HG02678 (cell line): Measurements from ENCODE around the gene SLC2A6.
A peak's percentile ranks its signal among the peaks of the same experiment; 100 is the strongest.

Source experiments
- ATAC-seq: cut with Tn5 transposase; IDR thresholded peaks from one replicate; pipeline ENCODE4 v1.9.1; 2021; ENCODE audit warnings: mild to moderate bottlenecking, moderate library complexity; ENCODE audit not compliant: unreplicated experiment

The SLC2A6 gene

DNA sequence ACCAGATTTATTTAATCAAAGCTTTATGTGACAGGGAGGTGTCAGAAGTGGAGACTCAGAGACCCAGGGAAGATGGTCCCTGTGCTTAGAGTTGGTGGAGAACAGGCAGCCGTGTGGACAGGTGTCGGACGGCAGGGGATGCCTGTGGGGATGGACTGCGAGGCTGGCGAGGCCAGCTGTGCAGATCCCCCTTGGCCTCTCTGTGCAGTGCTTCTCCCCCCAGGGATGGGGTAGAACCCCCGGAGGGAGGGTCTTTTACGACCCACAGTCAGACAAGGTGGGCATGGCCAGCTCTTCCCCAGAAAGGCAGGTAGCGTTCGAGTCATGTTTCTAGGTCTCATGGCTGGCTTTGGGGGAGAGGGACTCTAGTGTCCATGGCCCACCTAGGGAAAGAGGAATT lies 4.7 kb upstream of the SLC2A6 start:
- no peak for ATAC-seq

DNA sequence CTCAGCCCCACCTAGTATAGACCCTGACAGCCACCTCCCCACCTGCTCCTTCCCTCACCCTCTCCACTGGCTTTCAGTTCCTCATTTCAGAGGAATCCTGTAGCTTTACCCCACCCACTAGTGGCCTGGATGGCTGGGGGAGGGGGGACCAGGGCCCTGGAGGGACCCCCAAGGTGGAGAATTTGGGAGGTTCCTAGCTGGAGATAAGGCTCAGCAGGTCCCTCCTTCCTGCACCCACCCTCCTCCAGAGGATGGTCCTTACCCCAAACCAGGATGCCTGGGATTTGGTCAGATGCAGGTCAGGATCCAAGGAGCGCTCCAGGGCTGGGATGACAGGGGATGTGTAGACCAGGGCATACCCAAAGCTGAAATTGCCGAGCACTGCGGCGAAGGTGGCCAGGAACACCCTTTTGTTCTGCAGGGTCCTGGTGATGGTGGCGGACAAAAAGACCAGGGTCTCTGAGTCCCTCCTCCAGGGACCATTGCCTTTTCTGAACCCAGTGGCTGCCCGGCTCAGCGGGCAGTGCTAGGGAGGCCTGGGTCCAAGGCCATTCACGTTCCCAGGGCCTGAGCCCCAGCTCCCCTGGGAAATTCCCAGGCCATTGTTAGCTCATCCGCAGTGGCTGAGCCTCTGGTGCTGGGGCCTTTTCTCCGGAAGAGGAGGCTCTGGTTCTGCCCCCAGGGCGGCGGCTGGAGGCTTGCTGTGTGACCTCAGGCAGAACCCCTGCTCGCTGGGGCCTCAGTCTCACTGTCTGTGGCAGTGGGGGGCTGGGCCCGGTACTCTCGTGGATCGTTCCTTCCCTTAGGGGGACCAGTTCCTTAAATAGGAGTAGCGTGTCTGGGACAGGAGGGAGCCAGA lies 678 bp downstream of the SLC2A6 start:
- ATAC-seq, result peak; percentile 35

DNA sequence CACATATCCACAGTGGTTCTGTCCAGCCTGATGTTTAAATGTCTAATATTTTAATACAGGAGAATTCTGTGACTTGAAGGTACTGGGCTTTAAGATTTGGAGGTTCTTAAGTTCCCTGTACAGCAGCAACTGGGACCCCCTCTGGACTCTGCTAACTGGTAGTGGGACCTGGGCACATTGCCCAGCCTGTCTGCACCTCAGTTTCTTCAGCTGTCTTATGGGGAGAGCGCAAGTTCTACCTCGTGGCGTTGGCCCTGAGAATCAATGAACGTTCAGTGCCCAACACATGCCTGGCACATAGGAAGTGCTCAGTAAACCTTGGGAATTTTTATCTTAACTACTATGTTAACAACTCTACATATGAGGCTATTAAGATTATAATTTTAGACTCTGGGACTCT lies 1.4 kb downstream of the SLC2A6 start:
- ATAC-seq, result no peak

DNA sequence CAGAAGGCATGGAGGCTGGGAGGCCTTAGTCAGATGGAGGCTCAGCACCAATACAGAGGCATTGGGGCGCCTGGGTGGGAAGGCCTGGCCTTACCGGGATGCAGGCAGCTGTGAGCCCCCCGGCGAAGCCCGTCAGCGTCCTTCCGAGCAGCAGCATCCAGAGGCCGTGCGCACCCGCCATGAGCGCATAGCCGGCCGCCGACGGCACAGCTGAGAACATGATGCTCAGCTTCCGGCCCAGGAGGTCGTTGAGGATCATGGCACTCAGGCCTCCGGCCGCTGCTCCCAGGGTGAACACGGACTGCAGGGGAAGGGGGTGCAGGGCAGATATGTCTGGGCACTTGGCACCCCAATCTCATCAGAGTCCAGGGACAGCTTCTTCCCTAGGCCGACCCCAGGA lies 2.0 kb downstream of the SLC2A6 start:
- ATAC-seq, result no peak

DNA sequence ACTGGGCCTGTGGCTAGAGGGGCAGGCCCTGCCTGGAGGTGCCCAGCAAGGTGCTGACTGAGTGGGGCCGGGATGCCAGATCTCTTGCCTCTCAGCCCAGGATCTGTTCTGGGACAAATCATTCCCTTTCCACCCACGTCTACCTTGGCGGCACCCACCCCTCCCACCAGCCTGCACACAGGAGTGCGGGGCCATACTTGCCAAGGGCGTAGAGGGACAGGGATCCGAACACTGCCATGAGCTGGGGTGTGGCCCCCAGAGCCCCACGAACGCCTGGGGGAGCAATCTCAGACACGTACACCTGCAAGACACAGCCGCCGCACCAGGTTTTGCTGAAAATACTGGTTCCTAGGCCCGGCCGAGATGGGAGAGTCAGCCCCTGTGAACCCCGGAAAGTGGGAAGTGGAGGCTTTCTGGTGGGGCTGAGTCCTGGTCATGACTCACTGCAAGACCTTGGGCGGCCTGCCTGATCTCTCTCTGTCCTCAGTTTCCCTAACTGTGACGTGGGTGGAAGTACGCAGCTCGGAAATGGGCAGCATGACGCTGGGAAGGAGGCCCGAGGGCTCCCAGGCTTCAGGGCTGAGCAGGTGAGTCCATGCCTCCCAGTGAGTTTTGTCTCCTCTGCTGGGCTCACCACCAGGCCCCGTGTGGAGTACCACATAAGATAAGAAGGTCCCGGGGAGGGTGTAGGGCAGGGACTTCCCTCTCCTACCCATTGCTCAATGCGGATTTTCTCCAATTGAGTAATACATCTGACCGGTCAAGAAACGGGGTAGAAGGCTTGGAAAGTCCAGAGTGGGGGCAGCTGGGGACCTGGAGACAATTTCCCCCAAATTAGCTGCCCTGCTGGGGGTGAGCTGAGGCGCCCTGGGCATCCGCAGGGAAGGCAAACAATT lies 2.6 kb downstream of the SLC2A6 start:
- ATAC-seq, result no peak

DNA sequence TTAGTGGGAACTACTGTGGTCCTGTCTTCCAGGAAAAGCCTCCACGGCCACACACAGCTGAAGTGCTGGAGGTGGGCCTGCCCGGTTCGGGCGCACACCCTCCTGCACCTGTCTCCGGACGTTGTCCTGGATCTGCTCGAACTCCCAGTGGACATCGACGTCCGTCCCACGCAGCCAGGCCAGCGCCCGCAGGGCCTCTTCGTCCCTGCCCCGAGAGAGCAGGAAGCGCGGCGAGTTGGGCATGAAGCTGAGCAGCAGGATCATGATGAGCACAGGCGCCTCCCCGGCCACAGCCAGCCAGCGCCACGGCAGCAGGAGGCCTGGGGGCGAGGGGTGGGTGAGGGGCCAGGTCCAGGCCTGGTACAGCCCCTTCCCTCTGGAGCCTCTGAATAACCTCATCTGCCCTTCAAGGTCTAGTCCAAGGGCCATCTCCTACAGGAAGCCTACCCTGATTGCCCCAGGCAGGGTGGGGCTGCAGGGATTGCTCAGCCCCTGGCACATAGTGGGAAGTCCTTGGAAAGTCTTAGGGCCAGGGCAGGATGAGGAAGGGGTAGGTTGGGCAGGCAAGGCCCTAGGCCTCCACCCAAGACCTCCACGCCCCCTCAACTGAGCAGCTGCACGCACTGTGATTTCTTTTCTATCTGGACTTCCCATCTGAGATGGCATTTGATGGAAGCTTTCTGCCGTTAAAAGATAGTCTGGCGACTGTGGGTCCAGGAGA lies 3.4 kb downstream of the SLC2A6 start:
- no peak for ATAC-seq

DNA sequence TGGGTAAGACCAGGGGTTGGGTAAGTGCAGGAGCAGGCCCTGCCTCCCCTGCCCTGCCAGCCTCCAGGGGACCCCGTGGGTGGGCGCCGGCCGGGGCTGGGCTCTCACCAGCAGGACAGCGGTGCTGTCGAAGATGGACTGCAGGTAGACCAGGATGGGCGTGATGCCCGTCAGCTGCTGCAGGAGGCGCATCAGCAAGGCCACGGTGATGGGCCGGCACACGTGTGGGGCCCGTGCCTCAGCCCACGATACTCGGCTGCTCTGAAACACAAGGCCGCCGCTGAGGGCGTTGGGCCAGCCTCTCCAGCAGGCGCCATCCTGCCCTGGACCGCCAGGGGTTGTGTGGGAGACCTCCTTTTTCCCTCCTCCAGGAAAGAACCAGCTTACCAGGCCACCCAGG lies 4.0 kb downstream of the SLC2A6 start:
- ATAC-seq, result no peak

DNA sequence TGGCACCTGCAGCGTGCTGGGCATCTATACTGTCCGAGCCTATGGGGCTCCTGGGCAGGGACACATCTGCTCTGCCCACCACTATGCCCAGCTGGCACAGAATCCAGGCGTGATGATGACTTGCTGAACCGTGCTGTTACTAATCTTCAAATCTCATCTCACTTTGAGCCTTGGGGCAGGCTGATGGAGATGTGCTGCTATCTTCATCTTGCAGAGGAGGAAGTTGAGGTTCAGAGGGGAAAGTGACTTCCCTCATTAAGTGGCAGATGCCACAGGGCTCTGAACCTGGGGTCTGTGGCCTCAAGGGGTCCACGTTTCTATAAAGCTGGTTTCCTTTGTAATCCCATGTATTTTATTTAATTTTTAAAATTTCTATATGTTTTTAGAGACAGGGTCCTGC lies 4.7 kb downstream of the SLC2A6 start:
- ATAC-seq, result no peak

DNA sequence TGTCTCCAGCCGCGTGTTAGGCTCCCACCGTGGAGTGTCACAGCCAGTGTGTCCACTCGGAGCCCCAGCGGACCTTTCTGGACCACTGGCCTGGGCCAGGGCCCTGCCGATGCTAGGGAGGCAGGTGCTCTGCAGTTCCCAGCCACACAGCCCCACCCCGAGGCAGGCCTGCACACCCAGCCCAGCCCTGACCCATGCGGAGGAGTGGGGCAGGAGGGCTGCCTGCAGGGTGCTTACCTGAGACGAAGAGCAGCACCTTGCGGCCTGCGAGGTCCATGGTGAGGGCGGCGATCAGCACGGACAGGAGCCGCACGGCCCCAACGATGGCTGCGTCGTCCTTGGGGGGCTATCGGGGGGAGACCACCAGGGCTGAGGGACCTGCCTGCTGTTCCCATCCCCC lies 5.2 kb downstream of the SLC2A6 start:
- no peak for ATAC-seq

DNA sequence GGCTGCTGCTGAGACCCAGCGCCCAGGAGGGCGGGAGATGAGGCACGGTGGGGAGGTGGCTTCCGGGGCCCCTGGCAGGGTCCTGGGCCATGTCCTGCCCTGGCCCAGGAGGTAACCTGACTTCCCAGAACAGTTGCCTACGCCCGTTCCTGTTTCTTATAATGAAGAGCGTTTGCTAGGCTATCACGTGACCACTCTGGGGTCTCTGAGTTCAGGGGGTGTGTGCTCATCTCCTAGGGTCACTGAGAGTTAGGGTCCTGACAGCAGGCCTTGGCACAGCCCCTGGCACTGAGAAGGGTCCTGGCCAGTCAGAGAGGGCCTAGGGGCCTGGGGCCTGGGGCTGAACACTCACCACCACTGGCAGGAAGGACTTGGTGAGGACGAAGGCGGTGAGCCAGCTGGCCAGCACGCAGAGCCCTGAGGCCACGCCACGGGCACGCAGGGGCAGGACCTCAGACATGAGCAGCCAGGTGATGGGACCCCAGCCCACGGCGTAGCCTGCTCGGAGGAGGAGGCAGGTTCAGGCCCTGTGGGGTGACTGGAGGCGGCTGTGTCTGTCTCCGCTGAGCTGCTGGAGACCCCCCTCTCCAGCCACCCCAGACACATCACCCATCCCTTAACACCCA lies 6.0 kb downstream of the SLC2A6 start:
- no peak for ATAC-seq

DNA sequence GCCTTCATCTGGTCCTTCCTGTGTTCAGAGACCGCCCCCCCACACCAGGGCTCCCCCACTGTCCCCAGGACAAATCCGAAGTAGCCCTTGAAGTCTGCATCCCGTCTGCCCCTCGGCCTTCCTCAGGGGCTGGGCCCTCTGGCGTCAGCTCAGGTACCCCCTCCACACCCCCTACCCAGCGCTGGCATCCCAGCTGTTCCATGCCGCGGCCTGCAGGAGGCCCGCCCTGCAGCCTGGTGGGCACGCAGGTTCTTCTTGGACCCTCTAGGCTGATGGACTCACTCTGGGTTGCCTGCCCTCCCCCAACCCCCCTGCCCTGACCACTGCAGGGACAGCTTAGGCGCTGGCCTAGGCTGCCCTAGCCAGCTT lies 6.6 kb downstream of the SLC2A6 start:
- no peak for ATAC-seq

DNA sequence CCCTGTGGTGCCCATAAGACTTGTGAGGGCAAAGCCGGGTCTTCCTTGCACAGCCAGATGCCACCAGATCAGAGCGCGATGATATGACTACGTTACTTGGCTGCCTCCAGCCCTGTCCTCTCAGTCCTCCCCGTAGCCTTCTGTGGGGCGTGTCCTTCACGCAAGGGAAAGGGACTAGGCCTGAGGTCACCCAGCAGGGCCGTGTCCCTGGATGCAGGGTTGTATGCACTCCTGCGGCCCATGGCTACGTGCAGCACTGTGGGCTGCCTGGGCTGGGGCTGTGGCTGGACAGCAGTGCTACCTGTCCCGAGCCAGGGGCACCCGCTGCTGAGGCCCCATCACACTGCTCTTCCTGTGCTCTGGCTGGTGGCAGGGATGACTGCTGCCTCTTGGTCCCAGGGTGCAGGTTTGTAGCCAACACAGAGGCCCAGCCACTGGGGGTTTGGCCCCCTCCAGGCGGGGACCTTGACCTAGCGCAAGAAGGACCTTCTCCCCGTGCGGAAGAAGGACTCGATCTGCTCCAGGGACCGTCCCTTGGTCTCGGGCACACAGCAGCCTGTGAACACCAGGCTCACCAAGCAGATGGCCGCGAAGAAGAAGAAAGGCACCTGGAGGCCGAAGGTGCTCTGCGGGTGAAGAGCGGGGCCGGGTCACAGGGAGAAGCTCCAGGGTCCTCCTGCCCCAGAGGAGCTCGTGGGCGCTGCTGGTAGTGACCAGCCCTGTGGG lies 7.2 kb downstream of the SLC2A6 start:
- no peak for ATAC-seq

DNA sequence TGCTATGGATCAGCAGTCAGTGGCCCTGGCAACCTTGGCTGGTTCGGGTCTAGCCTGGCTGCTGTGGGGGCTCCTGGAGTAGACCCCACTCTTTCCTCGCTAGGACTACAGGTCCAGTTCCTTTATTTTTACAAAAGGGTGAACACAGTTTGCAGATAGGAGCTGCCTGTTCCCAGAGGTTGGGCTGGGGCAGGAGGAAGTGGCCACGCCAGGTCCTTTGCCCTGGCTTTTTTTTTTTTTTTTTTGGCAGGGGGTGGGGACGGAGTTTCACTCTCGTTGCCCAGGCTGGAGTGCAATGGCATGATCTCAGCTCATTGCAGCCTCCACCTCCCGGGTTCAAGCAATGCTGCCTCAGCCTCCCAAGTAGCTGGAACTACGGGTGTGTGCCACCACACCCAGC lies 7.9 kb downstream of the SLC2A6 start:
- ATAC-seq, result no peak

DNA sequence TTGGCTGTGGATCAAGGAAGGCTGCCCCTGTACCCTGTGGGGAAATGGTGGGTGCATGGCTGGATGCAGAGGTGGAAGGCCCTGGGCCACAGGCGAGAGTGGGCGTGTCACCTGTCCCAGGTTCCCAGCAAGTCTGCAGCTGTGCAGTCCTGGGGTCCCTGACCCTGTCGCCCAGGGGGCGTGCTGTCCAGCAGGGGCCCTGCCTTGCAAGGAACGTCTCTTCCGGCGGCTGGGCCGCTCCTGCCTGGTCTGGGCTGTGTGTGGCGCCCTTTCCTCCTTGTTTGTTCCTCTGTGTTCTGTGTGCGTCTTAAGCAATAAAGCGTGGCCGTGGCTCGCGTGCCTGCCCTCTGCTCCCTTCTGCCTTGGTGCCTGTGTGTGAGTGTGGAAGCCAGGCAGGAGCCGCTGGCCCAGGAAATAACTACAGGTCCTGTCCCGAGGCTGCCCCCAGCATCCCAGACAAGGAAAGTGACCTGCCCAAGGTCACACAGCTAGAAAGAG lies 8.4 kb downstream of the SLC2A6 start:
- no peak for ATAC-seq

DNA sequence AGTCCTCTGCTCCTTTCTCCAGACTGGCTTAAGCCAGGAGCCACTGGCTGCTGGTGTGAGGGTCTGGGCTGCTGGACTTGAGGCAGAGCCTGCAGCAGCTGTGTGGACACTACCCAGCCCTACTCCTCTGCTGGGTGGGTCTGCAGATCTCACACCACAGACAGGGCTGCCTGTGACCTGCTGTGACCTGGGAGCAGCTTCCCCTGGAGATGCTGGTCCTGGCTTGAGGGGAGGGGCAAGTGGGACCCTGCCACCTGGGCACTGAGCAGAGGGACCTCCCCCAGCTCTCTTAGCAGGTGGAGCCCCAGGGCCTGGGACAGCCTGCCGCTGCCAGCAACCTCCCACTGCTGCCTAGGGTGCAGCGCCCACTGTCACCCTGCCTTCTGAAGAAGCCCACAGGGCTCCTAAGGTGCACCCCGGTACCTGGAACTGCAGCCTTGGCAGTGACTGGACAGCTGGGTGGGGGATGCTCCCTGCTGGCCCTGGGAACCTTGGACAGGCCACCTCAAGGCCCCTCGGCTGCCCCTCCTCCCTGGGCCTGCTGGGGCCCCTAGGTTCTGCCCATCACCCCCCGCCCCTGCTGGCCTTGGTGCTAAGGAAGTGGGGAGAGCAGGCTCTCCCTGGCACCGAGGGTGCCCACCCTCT lies 10.0 kb downstream of the SLC2A6 start:
- ATAC-seq, result no peak

DNA sequence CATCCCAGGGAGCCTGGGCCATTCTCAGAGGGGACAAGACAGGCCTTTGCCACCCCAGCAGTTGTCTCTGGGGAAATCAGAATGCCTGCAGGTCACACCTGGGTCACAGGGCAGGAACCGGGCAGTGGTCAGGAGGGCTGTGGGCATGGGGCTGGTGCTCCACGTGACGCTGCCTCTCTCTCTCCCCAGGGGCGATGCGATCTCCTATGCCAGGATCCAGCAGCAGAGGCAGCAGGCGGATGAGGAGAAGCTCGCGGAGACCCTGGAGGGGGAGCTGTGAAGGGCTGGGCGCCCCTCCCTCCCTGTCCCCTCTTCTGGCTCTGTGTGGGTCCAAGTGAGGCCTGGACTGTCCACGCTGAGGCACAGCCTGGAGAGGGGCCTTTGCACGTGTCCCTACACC lies 10.5 kb downstream of the SLC2A6 start:
- ATAC-seq, result no peak

DNA sequence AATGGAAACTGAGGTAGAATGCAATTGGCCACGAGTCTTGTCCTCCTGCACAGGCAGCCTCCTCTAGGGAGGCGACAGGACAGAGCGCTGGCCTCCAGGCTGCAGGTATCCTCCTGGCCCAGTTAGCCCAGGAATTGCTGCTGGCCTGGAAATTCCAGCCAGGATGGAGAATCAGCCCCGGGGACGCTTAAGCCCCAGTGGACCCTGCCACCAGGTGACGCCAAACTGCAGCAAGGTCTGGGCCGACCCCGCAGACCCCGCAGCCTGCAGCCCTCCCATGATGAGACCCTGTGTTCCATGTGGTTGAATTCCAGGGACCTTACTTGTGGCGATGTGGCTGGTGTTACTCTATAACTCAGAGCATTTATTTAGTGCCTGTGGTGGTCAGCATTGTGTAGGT lies 11.8 kb downstream of the SLC2A6 start:
- ATAC-seq, result no peak

DNA sequence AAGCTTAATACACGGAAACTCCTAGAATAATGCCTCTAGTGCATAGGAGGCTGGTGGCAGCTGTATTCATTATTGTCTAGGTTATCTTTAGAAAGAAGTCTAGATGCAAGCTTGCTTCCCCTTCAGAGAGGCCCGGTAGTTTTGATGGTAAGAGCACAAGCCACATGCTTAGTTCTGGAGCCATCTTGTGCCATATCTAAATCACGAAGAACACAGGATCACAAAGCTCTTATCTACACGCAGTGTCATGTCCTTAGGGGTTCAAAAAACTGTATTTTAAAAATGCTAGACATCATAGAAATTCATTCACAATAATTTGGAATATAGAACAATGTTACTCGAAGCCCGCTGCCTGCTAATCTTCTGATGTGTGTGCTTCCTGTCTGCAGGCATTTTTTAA lies 12.9 kb downstream of the SLC2A6 start:
- no peak for ATAC-seq

DNA sequence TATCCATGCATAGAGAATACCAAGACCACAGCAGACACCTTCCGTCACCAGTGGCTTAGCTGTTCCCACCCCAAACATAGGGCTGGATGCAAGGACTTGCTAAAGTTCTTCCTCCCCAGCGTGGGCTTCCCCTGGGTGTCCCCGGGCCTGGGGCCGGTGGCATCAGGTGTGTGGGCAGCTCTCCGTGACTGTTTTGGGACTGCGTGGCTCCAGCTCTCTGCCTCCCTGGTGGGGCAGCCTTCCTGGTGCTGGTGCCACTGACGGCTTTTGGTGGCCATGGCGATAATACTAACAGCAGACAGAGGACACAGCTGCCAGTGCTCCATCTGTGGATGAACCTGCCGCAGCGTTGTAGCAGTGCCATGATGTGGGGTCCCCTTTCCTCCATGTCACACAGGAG lies 14.3 kb downstream of the SLC2A6 start:
- no peak for ATAC-seq
